Measurements from ENCODE around the gene CLTRN. TPM values are rescaled to one million over a fixed set of nuclear protein-coding genes. Genes with fewer than 3 reads are reported as not detected.
"Not testable (repeated sequence)": the region's sequence is repeated elsewhere in the genome, so short reads cannot be mapped to it uniquely, and the experiment has no call there.

The CLTRN gene
- total RNA-seq, 1 experiment from 2014 or later: 1.5 TPM

DNA sequence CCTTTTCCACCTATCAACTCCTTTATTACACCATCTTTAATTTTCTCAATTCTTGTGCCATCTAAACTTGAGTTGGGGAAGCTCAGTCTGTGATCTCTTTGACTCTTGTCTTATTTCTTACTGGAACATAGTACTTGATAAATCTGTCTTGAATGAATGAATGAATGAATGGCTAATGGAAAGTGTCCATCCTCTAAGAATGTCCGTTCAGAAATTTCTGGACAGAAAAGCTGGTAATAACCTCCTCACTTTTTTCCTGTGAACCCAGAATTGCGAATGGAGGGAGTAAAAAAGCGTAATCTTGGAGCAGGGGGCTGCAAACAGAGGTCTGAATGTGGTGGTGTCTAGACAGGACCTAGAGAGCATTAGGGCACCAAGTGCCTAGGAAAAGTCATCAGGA lies 9.4 kb upstream of the CLTRN start:
- Mint-ChIP-seq H3K4me3 (ENCODE audit: unreplicated experiment) (no peak overlapping the region), H3K9me3 (ENCODE audit: unreplicated experiment) (no peaks in the 10 kb centered on the region), H3K27ac (ENCODE audit: low read depth, unreplicated experiment) (no peak overlapping the region), H3K27me3 (ENCODE audit: insufficient read depth, unreplicated experiment) (peaks cover 17% of the 10 kb centered on the region), H3K4me1 (ENCODE audit: insufficient read depth, unreplicated experiment) (peaks cover 16% of the 10 kb centered on the region), H3K36me3 (ENCODE audit: insufficient read depth, unreplicated experiment) (no peaks in the 10 kb centered on the region)
- TF ChIP-seq, protein P1, sequence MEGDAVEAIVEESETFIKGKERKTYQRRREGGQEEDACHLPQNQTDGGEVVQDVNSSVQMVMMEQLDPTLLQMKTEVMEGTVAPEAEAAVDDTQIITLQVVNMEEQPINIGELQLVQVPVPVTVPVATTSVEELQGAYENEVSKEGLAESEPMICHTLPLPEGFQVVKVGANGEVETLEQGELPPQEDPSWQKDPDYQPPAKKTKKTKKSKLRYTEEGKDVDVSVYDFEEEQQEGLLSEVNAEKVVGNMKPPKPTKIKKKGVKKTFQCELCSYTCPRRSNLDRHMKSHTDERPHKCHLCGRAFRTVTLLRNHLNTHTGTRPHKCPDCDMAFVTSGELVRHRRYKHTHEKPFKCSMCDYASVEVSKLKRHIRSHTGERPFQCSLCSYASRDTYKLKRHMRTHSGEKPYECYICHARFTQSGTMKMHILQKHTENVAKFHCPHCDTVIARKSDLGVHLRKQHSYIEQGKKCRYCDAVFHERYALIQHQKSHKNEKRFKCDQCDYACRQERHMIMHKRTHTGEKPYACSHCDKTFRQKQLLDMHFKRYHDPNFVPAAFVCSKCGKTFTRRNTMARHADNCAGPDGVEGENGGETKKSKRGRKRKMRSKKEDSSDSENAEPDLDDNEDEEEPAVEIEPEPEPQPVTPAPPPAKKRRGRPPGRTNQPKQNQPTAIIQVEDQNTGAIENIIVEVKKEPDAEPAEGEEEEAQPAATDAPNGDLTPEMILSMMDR (IDR thresholded peaks at IDR 0.05; ENCODE audit: unreplicated experiment): no peak
- no TSS peak for BruUV-seq (replicated peaks)
- POLR2A ChIA-PET: interaction anchor here (0.7 to 2.5 kb wide), 10 partner anchors 8 to 1939 kb away, joined by 3 to 11 read pairs (median 3); partner anchors contain the start of genes BMX, CTPS2, OFD1 and TRAPPC2
- intact Hi-C loops (cut with micrococcal nuclease): loop anchor here (5.0 to 10.0 kb wide), 2 partner anchors 202 to 339 kb away; partner anchors contain the start of gene PIGA
- CTCF ChIA-PET: interaction anchor here (0.6 to 1.1 kb wide), 4 partner anchors 8 to 205 kb away, joined by 3 to 4 read pairs (median 3); no protein-coding TSS in a partner anchor
- no peak for DNase-seq (ENCODE audit: unreplicated experiment)

- H3K9me3 Mint-ChIP-seq (ENCODE audit: unreplicated experiment): no peaks in the 10 kb centered on the region
- no peak overlapping the region for H3K27ac Mint-ChIP-seq (ENCODE audit: low read depth, unreplicated experiment)
- peaks cover 21% of the 10 kb centered on the region for H3K27me3 Mint-ChIP-seq (ENCODE audit: insufficient read depth, unreplicated experiment)
- H3K36me3 Mint-ChIP-seq (ENCODE audit: insufficient read depth, unreplicated experiment): no peaks in the 10 kb centered on the region
- intact Hi-C loops (cut with micrococcal nuclease): loop anchor here (5.0 to 10.0 kb wide), 2 partner anchors 201 to 338 kb away; partner anchors contain the start of gene PIGA
- no peak overlapping the region for H3K4me3 Mint-ChIP-seq (ENCODE audit: unreplicated experiment)
- no peak for DNase-seq (ENCODE audit: unreplicated experiment)
- CTCF ChIA-PET: interaction anchor here (0.6 to 1.2 kb wide), 6 partner anchors 7 to 323 kb away, joined by 3 to 4 read pairs (median 3); no protein-coding TSS in a partner anchor
- peaks cover 16% of the 10 kb centered on the region for H3K4me1 Mint-ChIP-seq (ENCODE audit: insufficient read depth, unreplicated experiment)
- TF ChIP-seq, protein P1 (IDR thresholded peaks at IDR 0.05; ENCODE audit: unreplicated experiment): no peak
- no TSS peak for BruUV-seq (replicated peaks)
- POLR2A ChIA-PET: interaction anchor here (0.5 to 2.5 kb wide), 5 partner anchors 118 to 1257 kb away, joined by 3 to 11 read pairs (median 3); partner anchors contain the start of gene ZRSR2
Observed at GRCh38 chrX:15672881-15673280, 8.3 kb upstream of the CLTRN start.

- H3K4me1 Mint-ChIP-seq (ENCODE audit: insufficient read depth, unreplicated experiment): peaks cover 6% of the 10 kb centered on the region
- BruUV-seq (replicated peaks): no TSS peak
- no peak for DNase-seq (ENCODE audit: unreplicated experiment)
- CTCF ChIA-PET: interaction anchor here (1.3 kb wide), 1 partner anchor 95 kb away, joined by 3 read pairs; no protein-coding TSS in a partner anchor
- TF ChIP-seq, protein P1 (IDR thresholded peaks at IDR 0.05; ENCODE audit: unreplicated experiment): no peak
- intact Hi-C loops (cut with micrococcal nuclease): no loop called here
- no peak overlapping the region for H3K27ac Mint-ChIP-seq (ENCODE audit: low read depth, unreplicated experiment)
- H3K9me3 Mint-ChIP-seq (ENCODE audit: unreplicated experiment): no peaks in the 10 kb centered on the region
- POLR2A ChIA-PET: interaction anchor here (0.9 kb wide), 1 partner anchor 10 kb away, joined by 3 read pairs; no protein-coding TSS in a partner anchor
- H3K4me3 Mint-ChIP-seq (ENCODE audit: unreplicated experiment): no peak overlapping the region
- no peaks in the 10 kb centered on the region for H3K36me3 Mint-ChIP-seq (ENCODE audit: insufficient read depth, unreplicated experiment)
- H3K27me3 Mint-ChIP-seq (ENCODE audit: insufficient read depth, unreplicated experiment): peaks cover 73% of the 10 kb centered on the region
Observed at GRCh38 chrX:15663439-15663838, 1.2 kb downstream of the CLTRN start.

GRCh38 chrX:15654804-15655203 lies 9.8 kb downstream of the CLTRN start:
- H3K9me3 Mint-ChIP-seq (ENCODE audit: unreplicated experiment); H3K4me3 Mint-ChIP-seq (ENCODE audit: unreplicated experiment); DNase-seq (ENCODE audit: unreplicated experiment); H3K27ac Mint-ChIP-seq (ENCODE audit: low read depth, unreplicated experiment); H3K36me3 Mint-ChIP-seq (ENCODE audit: insufficient read depth, unreplicated experiment); BruUV-seq (replicated peaks); intact Hi-C loops (cut with micrococcal nuclease); H3K4me1 Mint-ChIP-seq (ENCODE audit: insufficient read depth, unreplicated experiment): not testable (repeated sequence)
- POLR2A ChIA-PET: interaction anchor here (0.7 kb wide), 1 partner anchor 1959 kb away, joined by 3 read pairs; no protein-coding TSS in a partner anchor
- CTCF ChIA-PET: interaction anchor here (1.0 kb wide), 1 partner anchor 61 kb away, joined by 3 read pairs; no protein-coding TSS in a partner anchor
- H3K27me3 Mint-ChIP-seq (ENCODE audit: insufficient read depth, unreplicated experiment): peaks cover 72% of the 10 kb centered on the region
